Left ventricle myocardium inferior (tissue), 1 donor: Measurements from ENCODE around the gene SOHLH1. TPM values are rescaled to one million over a fixed set of nuclear protein-coding genes. Genes with fewer than 3 reads are reported as not detected.

Source experiments
- DNase-seq: peaks from one replicate; pipeline ENCODE4 v3.0.0-alpha.2; 2020
- H3K27ac ChIP-seq: fragments of 200-600 bp; replicated peaks from 2 replicates; pipeline ENCODE4 v1.8.0; 2021
- H3K27me3 ChIP-seq: fragments of 200-600 bp; 2 replicates; pipeline ENCODE4 v1.8.0; 2021; ENCODE audit warnings: low read depth
- H3K36me3 ChIP-seq: fragments of 200-600 bp; 2 replicates; pipeline ENCODE4 v1.8.0; 2021
- H3K4me1 ChIP-seq: fragments of 200-600 bp; 2 replicates; pipeline ENCODE4 v1.8.0; 2021
- H3K4me3 ChIP-seq: fragments of 200-600 bp; 2 replicates; pipeline ENCODE4 v1.8.0; 2021; ENCODE audit warnings: mild to moderate bottlenecking, moderate library complexity
- H3K9me3 ChIP-seq: fragments of 200-600 bp; replicated peaks from 2 replicates; pipeline ENCODE4 v1.8.0; 2021
- CTCF ChIP-seq: fragments of 200-600 bp; IDR thresholded peaks from 2 replicates; pipeline ENCODE4 v1.8.0; 2021; ENCODE audit warnings: antibody characterized with exemption, mild to moderate bottlenecking, borderline replicate concordance
- intact Hi-C: fragments of 100-400 bp; cut with micrococcal nuclease; formaldehyde crosslinking; loops from one replicate; pipeline ENCODE4 v1.11.0; 2022
- total RNA-seq: library from RNA; stranded (reverse); fragmentation: NEBNext Ultra II Directional; extraction: Animal tissue kit (Norgen Biotek cat#: 25700); gene quantifications from one replicate; pipeline ENCODE4 v1.2.1, GENCODE V29; 2021
- donor health status: DM: no; HTN: yes; CAD: no; lungs with severe emphysema.

SOHLH1 gene
- total RNA-seq, 1 donor from 2014 or later: not detected

DNA sequence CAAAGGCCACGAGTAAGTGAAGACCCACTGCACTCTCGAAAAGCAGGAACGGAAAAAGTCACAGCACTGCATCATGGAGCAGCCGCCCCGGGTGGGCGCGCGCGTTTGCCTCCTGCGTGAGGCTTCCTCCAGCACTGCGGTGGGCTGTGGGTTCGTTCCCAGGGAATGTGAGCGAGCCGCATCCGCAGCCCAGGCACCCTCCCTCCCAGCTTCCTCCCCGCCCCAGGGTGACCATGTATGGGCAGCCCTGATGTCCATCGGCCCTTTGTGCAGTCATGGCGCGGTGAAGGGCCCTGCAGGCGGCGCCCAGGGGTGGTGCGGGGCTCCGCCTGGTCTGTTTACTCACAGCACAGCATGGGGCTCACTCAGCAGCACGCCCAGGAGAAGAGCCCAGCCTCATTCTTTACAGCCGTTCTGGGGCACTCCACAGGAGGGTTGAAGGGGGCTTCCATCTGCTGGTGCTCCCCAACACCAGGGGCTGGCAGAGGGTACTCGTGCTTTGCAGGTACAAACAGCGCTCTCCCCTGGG is 35.4 kb upstream of the SOHLH1 start:
- Histone ChIP-seq H3K27ac (no peak overlapping the region), H3K27me3 (peaks cover 60% of the 10 kb centered on the region), H3K9me3 (peaks cover 20% of the 10 kb centered on the region), H3K36me3 (no peaks in the 10 kb centered on the region), H3K4me1 (no peaks in the 10 kb centered on the region), H3K4me3 (no peak overlapping the region)
- intact Hi-C loops: no loop called here
- no peak for TF ChIP-seq CTCF
- DNase-seq: no peak

DNA sequence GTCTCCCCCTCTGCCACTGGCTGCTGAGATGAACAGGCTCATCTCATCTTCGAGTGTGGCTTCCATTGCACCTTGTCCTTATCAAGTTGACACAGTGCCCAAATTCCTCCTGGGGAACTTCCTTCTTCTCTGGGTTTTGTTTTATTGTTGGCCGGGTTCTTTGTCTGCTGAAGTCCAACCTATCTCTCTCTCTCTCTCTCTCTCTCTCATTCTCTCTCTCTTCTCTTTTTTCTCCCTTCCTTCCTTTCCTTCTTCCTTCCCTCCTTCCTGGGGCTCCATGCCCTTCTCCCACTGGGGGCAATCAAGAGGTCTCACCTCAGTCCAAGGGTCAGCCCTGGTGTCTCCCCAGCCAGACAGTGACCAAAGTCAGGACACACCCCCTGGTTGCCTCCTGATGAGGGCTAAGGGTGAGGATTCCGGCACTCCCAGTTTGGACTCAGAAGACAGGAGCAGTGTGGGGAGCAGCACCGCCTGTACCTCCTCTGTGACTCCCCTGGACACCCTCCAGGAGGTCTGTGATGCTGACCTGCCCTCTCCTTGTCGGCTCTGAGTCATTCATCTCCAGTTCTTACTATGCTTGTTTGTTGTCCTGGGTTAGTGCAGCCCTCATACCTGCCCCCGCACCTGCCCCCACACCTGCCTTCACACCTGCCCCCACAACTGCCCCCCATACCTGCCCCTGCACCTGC is 33.4 kb upstream of the SOHLH1 start:
- no peak overlapping the region for H3K4me3 ChIP-seq
- H3K27ac ChIP-seq: no peak overlapping the region
- no peak for DNase-seq
- no peaks in the 10 kb centered on the region for H3K36me3 ChIP-seq
- intact Hi-C loops: no loop called here
- TF ChIP-seq CTCF: no peak
- peaks cover 40% of the 10 kb centered on the region for H3K27me3 ChIP-seq
- no peaks in the 10 kb centered on the region for H3K4me1 ChIP-seq
- peaks cover 20% of the 10 kb centered on the region for H3K9me3 ChIP-seq

DNA sequence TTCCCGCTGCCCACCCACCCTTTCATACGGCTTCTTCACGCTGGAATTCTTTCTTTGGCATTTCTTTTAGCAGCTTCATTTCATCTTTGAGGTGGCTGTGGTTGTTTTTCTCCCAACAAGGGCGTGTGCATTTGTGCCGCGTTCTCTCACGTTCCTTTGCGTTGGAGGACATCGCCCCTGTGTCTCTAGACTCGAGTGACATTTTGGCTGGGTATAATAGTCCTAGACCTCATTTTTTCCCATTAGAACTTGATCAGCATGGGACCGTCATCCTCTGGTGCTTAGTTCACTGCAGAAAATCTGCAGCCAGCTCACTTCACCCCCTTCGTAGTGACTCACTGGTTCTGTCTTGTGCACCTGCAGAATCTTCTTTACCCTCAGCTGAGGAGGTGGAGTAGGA is 32.2 kb upstream of the SOHLH1 start:
- Histone ChIP-seq H3K4me3 (no peak overlapping the region), H3K4me1 (no peaks in the 10 kb centered on the region), H3K27ac (no peak overlapping the region), H3K9me3 (peaks cover 20% of the 10 kb centered on the region), H3K36me3 (no peaks in the 10 kb centered on the region), H3K27me3 (peaks cover 30% of the 10 kb centered on the region)
- no peak for DNase-seq
- intact Hi-C loops: no loop called here
- TF ChIP-seq CTCF: no peak

DNA sequence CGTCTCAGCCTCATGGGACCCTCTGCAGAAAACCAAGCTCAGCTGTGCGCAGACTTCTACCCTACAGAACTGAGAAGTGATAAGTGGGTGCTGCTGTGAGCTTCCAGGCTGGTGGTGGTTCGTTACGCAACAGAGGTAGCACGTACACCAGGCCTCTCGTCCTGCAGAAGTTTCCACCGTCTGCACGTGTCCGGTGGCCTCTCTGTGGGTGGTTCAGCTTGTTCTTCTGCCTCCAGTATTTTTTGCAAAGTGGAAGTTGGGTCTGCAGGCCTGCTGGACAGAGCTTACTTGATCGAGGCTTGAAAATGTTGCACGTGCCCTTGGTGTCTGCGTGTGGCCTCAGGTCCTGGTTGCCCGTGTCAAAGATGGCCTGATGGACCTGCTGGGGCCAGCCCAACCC is 30.2 kb upstream of the SOHLH1 start:
- intact Hi-C loops: no loop called here
- Histone ChIP-seq H3K4me1 (no peaks in the 10 kb centered on the region), H3K27ac (no peak overlapping the region), H3K27me3 (peaks cover 31% of the 10 kb centered on the region), H3K36me3 (no peaks in the 10 kb centered on the region), H3K9me3 (peaks cover 20% of the 10 kb centered on the region), H3K4me3 (no peak overlapping the region)
- no peak for DNase-seq
- no peak for TF ChIP-seq CTCF

DNA sequence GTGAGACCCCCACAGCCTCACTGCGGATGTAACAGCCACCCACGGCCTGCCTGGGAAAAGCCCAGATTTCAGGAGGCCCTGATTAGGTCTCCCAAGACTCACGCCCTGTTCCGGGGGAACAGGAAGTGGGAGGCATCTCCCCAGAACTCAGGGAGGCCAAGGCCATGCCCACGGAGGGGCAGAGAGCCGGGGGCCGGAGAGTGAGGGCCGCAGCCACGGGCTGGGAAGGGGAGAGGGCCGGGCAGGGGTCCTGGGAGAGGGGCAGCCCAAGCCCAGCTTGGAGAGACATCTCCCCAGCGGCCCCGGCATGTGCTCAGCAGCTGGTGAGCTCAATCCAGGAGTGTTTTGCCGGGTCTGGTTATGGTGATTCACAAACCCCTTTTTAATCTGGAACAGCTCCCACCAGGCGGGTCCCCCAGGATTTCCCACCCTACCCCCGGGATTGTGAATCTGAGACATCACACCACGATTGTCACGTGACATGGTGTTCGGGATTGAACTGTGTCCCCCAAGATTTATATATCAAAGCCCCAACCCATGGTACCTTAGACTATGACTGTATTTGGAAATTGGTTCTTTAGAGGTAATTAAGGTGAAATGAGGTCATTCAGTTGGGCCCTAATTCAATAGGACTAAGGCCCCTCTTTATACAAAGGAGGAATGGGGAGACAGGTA is 29.3 kb upstream of the SOHLH1 start:
- H3K4me1 ChIP-seq: no peaks in the 10 kb centered on the region
- TF ChIP-seq CTCF: no peak

More for the DNA sequence above, 29.3 kb upstream of the SOHLH1 start:
- Histone ChIP-seq H3K4me3 (no peak overlapping the region), H3K27me3 (peaks cover 22% of the 10 kb centered on the region), H3K27ac (no peak overlapping the region), H3K36me3 (no peaks in the 10 kb centered on the region), H3K9me3 (peaks cover 20% of the 10 kb centered on the region)
- DNase-seq: no peak
- intact Hi-C loops: no loop called here
